ENCODE measurements around the gene NISCH. TPM values are rescaled to one million over a fixed set of nuclear protein-coding genes. Genes with fewer than 3 reads are reported as not detected.

NISCH gene
- total RNA-seq, 1 experiment from 2014 or later = 60.4 TPM

- no peaks in the 10 kb centered on the region for H3K79me2 ChIP-seq (ENCODE audit: low read length)
- peaks cover 18% of the 10 kb centered on the region for H3K36me3 ChIP-seq (ENCODE audit: low read depth, low read length)
- no peak overlapping the region for H3K9ac ChIP-seq (ENCODE audit: low read length)
- TF ChIP-seq CTCF (conservative IDR thresholded peaks at IDR 0.05; ENCODE audit: low read depth, low read length) = no peak
- no peak for TF ChIP-seq EZH2phosphoT487 (IDR thresholded peaks at IDR 0.05; ENCODE audit: borderline replicate concordance, low read length)
- TF ChIP-seq EZH2 (IDR thresholded peaks at IDR 0.05; ENCODE audit: low read length, unreplicated experiment) = no peak
- no peaks in the 10 kb centered on the region for H3K9me3 ChIP-seq (ENCODE audit: low read length)
- H3K4me1 ChIP-seq (ENCODE audit: insufficient read depth, low read length) = no peaks in the 10 kb centered on the region
- ChIA-PET CTCF (no interaction called here), POLR2A (ENCODE audit: unreplicated experiment) (no interaction called here)
- H3F3A ChIP-seq (ENCODE audit: low read length, unreplicated experiment) = no peaks in the 10 kb centered on the region
- intact Hi-C loops (cut with micrococcal nuclease) = no loop called here
- no peak overlapping the region for H3K4me2 ChIP-seq (ENCODE audit: low read length)
- ATAC-seq (no peak), DNase-seq (no peak)
- no peaks in the 10 kb centered on the region for H4K20me1 ChIP-seq (ENCODE audit: low read length)
- no peak overlapping the region for H2AFZ ChIP-seq (ENCODE audit: low read length)
- H3K4me3 ChIP-seq (ENCODE audit: low read length) = no peak overlapping the region
- H3K27me3 ChIP-seq (ENCODE audit: low read length) = no peaks in the 10 kb centered on the region
- no TSS peak for BruUV-seq (replicated peaks)
- no peak overlapping the region for H3K27ac ChIP-seq (ENCODE audit: low read length)
- H3K9me2 ChIP-seq (replicated peaks; ENCODE audit: low read length) = no peaks in the 10 kb centered on the region
These were observed 68.2 kb downstream of the NISCH start for GRCh38 chr3:52523386-52524257.

GRCh38 chr3:52524258-52524751 lies 68.9 kb downstream of the NISCH start:
- peaks cover 18% of the 10 kb centered on the region for H3K36me3 ChIP-seq (ENCODE audit: low read depth, low read length)
- H3K27ac ChIP-seq (ENCODE audit: low read length) = no peak overlapping the region
- H3K4me1 ChIP-seq (ENCODE audit: insufficient read depth, low read length) = no peaks in the 10 kb centered on the region
- no peak overlapping the region for H3K9ac ChIP-seq (ENCODE audit: low read length)
- no peaks in the 10 kb centered on the region for H3K9me2 ChIP-seq (replicated peaks; ENCODE audit: low read length)
- TF ChIP-seq EZH2phosphoT487 (IDR thresholded peaks at IDR 0.05; ENCODE audit: borderline replicate concordance, low read length) (no peak), EZH2 (IDR thresholded peaks at IDR 0.05; ENCODE audit: low read length, unreplicated experiment) (no peak), CTCF (conservative IDR thresholded peaks at IDR 0.05; ENCODE audit: low read depth, low read length) (no peak)
- ChIA-PET CTCF (no interaction called here), POLR2A (ENCODE audit: unreplicated experiment) (no interaction called here)
- BruUV-seq (replicated peaks) = TSS peak; percentile 49
- no peak overlapping the region for H2AFZ ChIP-seq (ENCODE audit: low read length)
- H3K79me2 ChIP-seq (ENCODE audit: low read length) = no peaks in the 10 kb centered on the region
- DNase-seq (no peak), ATAC-seq (no peak)
- H3K9me3 ChIP-seq (ENCODE audit: low read length) = no peaks in the 10 kb centered on the region
- no peak overlapping the region for H3K4me3 ChIP-seq (ENCODE audit: low read length)
- H3F3A ChIP-seq (ENCODE audit: low read length, unreplicated experiment) = no peaks in the 10 kb centered on the region
- no peak overlapping the region for H3K4me2 ChIP-seq (ENCODE audit: low read length)
- no peaks in the 10 kb centered on the region for H3K27me3 ChIP-seq (ENCODE audit: low read length)
- no peaks in the 10 kb centered on the region for H4K20me1 ChIP-seq (ENCODE audit: low read length)
- intact Hi-C loops (cut with micrococcal nuclease) = no loop called here

All from PC-3 (cell line).